MCF 10A (cell line): ENCODE data around the gene SYNE1. TPM values are rescaled to one million over a fixed set of nuclear protein-coding genes. Genes with fewer than 3 reads are reported as not detected.

Source experiments
- BruUV-seq: library from RNA; stranded (reverse); fragments of 400-500 nt; replicated peaks from 2 replicates; lab custom pipeline; 2021; lab: Mats Ljungman, UMichigan
- CTCF ChIA-PET: fragments of 300-600 bp; sonication (Branson Sonifier 250); formaldehyde crosslinking; extraction: SDS; loops from one replicate; lab custom pipeline; 2021; ENCODE audit warnings: antibody characterized with exemption, inconsistent platforms; lab: Yijun Ruan, JAX
- POLR2A ChIA-PET: fragments of 300-600, 350-650 bp; sonication (Branson Sonifier 250); formaldehyde crosslinking; extraction: SDS; loops from one replicate; lab custom pipeline; 2020; ENCODE audit warnings: antibody characterized with exemption, inconsistent platforms; lab: Yijun Ruan, JAX
- DNase-seq: peaks from one replicate; pipeline ENCODE4 v3.0.0-alpha.2; 2018; ENCODE audit not compliant: unreplicated experiment
- H3K27ac Mint-ChIP-seq: one replicate; pipeline ENCODE4 v1.8.0; 2022; ENCODE audit warnings: mild to moderate bottlenecking, low read depth, mixed read lengths; ENCODE audit not compliant: unreplicated experiment
- H3K27me3 Mint-ChIP-seq: one replicate; pipeline ENCODE4 v1.8.0; 2022; ENCODE audit warnings: mixed read lengths; ENCODE audit not compliant: insufficient read depth, unreplicated experiment
- H3K36me3 Mint-ChIP-seq: one replicate; pipeline ENCODE4 v1.8.0; 2022; ENCODE audit warnings: mild to moderate bottlenecking, moderate library complexity, mixed read lengths; ENCODE audit not compliant: insufficient read depth, unreplicated experiment
- H3K4me1 Mint-ChIP-seq: one replicate; pipeline ENCODE4 v1.8.0; 2022; ENCODE audit warnings: mixed read lengths; ENCODE audit not compliant: insufficient read depth, unreplicated experiment
- H3K4me3 Mint-ChIP-seq: one replicate; pipeline ENCODE4 v1.8.0; 2022; ENCODE audit warnings: mild to moderate bottlenecking, moderate library complexity, mixed read lengths; ENCODE audit not compliant: unreplicated experiment
- H3K9me3 Mint-ChIP-seq: one replicate; pipeline ENCODE4 v1.8.0; 2022; ENCODE audit warnings: mixed read lengths; ENCODE audit not compliant: unreplicated experiment
- intact Hi-C: fragments of 100-400 bp; cut with micrococcal nuclease; formaldehyde crosslinking; loops from 2 replicates; pipeline ENCODE4 v1.14.1; 2022
- total RNA-seq: library from RNA; stranded (reverse); gene quantifications from 2 replicates; pipeline ENCODE4 v1.2.3, GENCODE V29; 2022
- TF ChIP-seq, protein P1 (sequence below): fragments of 200-600 bp; IDR thresholded peaks from one replicate; pipeline ENCODE4 v1.8.0; 2022; ENCODE audit warnings: antibody characterized with exemption, mild to moderate bottlenecking; ENCODE audit not compliant: unreplicated experiment

SYNE1 gene
- total RNA-seq, 1 experiment from 2014 or later, result 25.4 TPM

DNA sequence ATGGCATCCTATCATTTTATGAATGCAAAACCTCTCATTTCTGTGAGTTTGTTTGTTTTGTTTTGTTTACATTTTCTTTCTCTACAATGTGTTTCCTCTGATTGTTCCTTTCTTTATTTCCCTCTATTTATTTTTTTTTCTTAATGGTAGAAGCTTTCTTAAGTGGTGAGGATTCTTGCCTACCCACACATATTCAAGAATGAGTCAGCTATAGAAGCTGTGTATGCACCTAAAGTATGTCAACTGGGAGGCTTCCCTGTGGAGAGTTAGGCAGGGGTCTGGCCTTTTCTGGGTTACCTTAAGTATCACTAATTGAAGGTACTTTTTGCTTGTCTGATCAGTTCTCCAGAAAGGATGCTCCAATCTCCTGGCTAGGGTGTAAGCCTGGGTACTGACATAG lies 475.7 kb downstream of the SYNE1 start:
- CTCF ChIA-PET, result no interaction called here
- Mint-ChIP-seq H3K4me1 (no peaks in the 10 kb centered on the region), H3K27ac (no peak overlapping the region), H3K36me3 (no peaks in the 10 kb centered on the region), H3K4me3 (no peak overlapping the region), H3K9me3 (no peaks in the 10 kb centered on the region), H3K27me3 (no peaks in the 10 kb centered on the region)
- no TSS peak for BruUV-seq
- POLR2A ChIA-PET, result no interaction called here
- intact Hi-C loops, result no loop called here
- no peak for DNase-seq
- TF ChIP-seq, protein P1, sequence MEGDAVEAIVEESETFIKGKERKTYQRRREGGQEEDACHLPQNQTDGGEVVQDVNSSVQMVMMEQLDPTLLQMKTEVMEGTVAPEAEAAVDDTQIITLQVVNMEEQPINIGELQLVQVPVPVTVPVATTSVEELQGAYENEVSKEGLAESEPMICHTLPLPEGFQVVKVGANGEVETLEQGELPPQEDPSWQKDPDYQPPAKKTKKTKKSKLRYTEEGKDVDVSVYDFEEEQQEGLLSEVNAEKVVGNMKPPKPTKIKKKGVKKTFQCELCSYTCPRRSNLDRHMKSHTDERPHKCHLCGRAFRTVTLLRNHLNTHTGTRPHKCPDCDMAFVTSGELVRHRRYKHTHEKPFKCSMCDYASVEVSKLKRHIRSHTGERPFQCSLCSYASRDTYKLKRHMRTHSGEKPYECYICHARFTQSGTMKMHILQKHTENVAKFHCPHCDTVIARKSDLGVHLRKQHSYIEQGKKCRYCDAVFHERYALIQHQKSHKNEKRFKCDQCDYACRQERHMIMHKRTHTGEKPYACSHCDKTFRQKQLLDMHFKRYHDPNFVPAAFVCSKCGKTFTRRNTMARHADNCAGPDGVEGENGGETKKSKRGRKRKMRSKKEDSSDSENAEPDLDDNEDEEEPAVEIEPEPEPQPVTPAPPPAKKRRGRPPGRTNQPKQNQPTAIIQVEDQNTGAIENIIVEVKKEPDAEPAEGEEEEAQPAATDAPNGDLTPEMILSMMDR, result no peak

DNA sequence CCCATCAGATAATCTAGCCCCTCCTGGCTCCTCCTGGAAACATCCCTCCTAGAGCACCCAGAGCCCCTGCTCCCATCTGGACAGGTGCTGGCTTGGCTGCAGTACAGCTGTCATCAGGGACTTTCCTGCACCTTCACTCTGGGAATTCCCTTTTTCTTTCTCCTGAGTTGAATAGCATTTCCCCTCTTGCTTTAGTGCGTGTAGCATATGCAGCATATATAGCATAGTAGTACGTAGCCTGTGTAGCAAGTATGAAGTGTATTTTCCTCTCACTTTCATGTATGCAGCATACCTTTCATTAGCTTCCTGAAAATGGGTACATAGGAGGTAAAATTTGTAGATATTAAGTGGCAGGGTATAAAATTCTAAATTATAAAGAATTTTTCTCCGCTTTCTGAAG lies 476.8 kb downstream of the SYNE1 start:
- ChIA-PET POLR2A (no interaction called here), CTCF (no interaction called here)
- TF ChIP-seq, protein P1, result no peak
- Mint-ChIP-seq H3K9me3 (no peaks in the 10 kb centered on the region), H3K4me3 (no peak overlapping the region), H3K36me3 (no peaks in the 10 kb centered on the region), H3K27me3 (no peaks in the 10 kb centered on the region), H3K4me1 (no peaks in the 10 kb centered on the region), H3K27ac (no peak overlapping the region)
- no TSS peak for BruUV-seq
- DNase-seq, result no peak
- intact Hi-C loops, result no loop called here

DNA sequence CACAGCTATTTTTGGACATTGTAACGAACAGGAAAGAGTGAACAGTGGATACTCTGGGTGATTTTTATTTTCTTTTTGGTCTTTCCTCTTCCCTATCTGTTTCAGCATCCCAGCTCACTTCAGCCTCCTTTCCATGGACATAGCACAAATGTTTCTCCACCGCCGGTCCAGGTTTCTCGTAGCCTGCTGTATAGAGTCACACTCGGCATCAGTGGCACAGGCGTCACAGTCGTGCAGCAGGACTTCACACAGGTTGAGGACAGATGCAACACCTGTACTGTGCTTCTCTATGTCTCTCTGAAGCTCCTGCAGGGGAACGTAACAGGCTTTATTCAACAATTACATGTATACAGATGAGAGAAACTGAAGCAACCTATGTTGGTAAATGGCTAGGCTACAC lies 481.4 kb downstream of the SYNE1 start:
- CTCF ChIA-PET, result no interaction called here
- POLR2A ChIA-PET, result no interaction called here
- H3K36me3 Mint-ChIP-seq, result peaks cover 4% of the 10 kb centered on the region
- H3K27ac Mint-ChIP-seq, result no peak overlapping the region
- H3K9me3 Mint-ChIP-seq, result no peaks in the 10 kb centered on the region
- TF ChIP-seq, protein P1, result no peak
- H3K4me1 Mint-ChIP-seq, result no peaks in the 10 kb centered on the region
- intact Hi-C loops, result no loop called here
- no TSS peak for BruUV-seq
- no peaks in the 10 kb centered on the region for H3K27me3 Mint-ChIP-seq
- DNase-seq, result no peak
- H3K4me3 Mint-ChIP-seq, result no peak overlapping the region

DNA sequence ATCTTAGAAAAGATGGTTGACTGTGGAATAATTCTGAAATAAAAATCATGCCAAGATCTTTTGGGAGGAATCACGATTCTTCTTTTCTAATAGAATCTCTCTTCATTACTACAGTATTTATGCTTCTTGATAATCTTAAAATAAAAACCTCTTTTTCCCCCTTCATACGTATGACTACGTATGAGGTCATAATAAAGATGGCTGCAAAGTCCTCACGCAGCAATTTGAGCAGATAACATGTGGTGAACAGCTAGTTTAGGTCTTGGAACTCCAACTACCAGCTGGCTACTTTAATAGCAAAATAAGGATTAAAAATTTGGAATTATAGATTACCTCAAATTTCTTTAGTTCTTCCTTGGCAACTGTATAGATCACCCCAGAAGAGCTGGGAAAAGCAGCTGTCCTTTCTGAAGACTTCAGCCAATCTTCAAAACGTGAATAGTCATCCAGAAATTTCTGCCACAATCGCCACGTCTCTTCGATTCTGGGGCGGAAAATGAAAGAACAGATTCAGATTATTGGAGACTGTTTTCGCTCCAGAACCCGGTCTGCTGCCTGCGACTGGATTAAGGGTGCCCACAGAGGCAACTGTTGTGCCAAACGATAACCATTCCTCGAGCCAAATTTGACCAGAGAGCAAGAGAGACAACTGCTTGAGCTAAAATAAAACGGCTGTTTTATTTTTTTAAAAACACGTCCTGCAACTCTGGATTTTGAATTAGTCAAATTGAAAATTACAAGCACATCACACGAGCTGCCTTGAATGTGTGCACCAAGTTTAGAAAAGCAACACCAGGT lies 482.4 kb downstream of the SYNE1 start:
- ChIA-PET CTCF (no interaction called here), POLR2A (no interaction called here)
- TF ChIP-seq, protein P1, result no peak
- Mint-ChIP-seq H3K9me3 (no peaks in the 10 kb centered on the region), H3K4me3 (no peak overlapping the region), H3K36me3 (peaks cover 6% of the 10 kb centered on the region), H3K27me3 (no peaks in the 10 kb centered on the region), H3K27ac (no peak overlapping the region), H3K4me1 (no peaks in the 10 kb centered on the region)
- BruUV-seq, result no TSS peak
- intact Hi-C loops, result no loop called here
- DNase-seq, result no peak
